T-cell (primary cell): ENCODE results near the gene IFITM1. TPM values are rescaled to one million over a fixed set of nuclear protein-coding genes. Genes with fewer than 3 reads are reported as not detected.

Experiments used
- ATAC-seq, 4 experiments: fragments of 200-7000 bp in 3 of 4; fragments of 150-1000 bp in 1 of 4; cut with Tn5 transposase; replicated peaks in 1 of 4; 1 replicate in 3 of 4; 2 replicates in 1 of 4; pipeline ENCODE4 v1.10.0; 2021; ENCODE audit warnings: moderate library complexity in 3 of 4, mild to moderate bottlenecking in 2 of 4, moderate number of reproducible peaks in 1 of 4
- CTCF ChIA-PET, 2 donors: fragments of 300-600 bp; sonication (Branson Sonifier 250); formaldehyde crosslinking; loops; one replicate each; lab custom pipeline; 2022; ENCODE audit warnings: antibody characterized with exemption in 2 of 2; lab: Charles Lee
- POLR2A ChIA-PET, 2 donors: fragments of 300-600 bp; sonication (Branson Sonifier 250); formaldehyde crosslinking; loops; one replicate each; lab custom pipeline; 2022; ENCODE audit warnings: antibody characterized with exemption in 2 of 2; lab: Charles Lee
- DNase-seq, 35 experiments: peaks; one replicate each; pipeline versions ENCODE4 v3.0.0 to v3.0.0-alpha.2; 2013 to 2023
- H3K27ac ChIP-seq: one replicate; pipeline ENCODE4 v1.5.1; 2013; ENCODE audit warnings: low read length
- H3K27me3 ChIP-seq, 2 experiments: replicated peaks in 1 of 2; 1 replicate in 1 of 2; 2 replicates in 1 of 2; pipeline versions ENCODE4 v1.6.1 to v1.7.0; 2013; ENCODE audit warnings: low read length in 1 of 2, mixed read lengths in 1 of 2; ENCODE audit not compliant: control insufficient read depth in 2 of 2, insufficient read depth in 2 of 2; ENCODE audit errors: extremely low read depth in 1 of 2
- H3K36me3 ChIP-seq, 2 donors: 1 replicate in 1 of 2; 2 replicates in 1 of 2; pipeline versions ENCODE4 v1.6.1 to v1.7.0; 2013; ENCODE audit warnings: low read length in 1 of 2; ENCODE audit not compliant: control insufficient read depth in 2 of 2, insufficient read depth in 1 of 2; ENCODE audit errors: extremely low read depth in 1 of 2
- H3K4me1 ChIP-seq, 2 experiments: 1 replicate in 1 of 2; 2 replicates in 1 of 2; pipeline versions ENCODE4 v1.6.1 to v1.7.0; 2013; ENCODE audit warnings: low read length in 2 of 2, mixed read lengths in 1 of 2; ENCODE audit not compliant: insufficient read depth in 2 of 2, control insufficient read depth in 1 of 2; ENCODE audit errors: extremely low read depth in 1 of 2
- H3K4me3 ChIP-seq, 2 donors: 1 replicate in 1 of 2; 2 replicates in 1 of 2; pipeline versions ENCODE4 v1.5.1 to v1.7.0; 2013; ENCODE audit warnings: mild to moderate bottlenecking in 2 of 2, low read length in 1 of 2, moderate library complexity in 1 of 2; ENCODE audit not compliant: control insufficient read depth in 1 of 2; ENCODE audit errors: extremely low read depth in 1 of 2
- H3K9me3 ChIP-seq: 2 replicates; pipeline ENCODE4 v1.7.0; 2013
- H3K27ac Mint-ChIP-seq, 2 donors: one replicate each; pipeline ENCODE4 v1.8.0; 2020 to 2021; ENCODE audit warnings: mild to moderate bottlenecking in 2 of 2, mixed read lengths in 2 of 2
- H3K27me3 Mint-ChIP-seq, 2 donors: one replicate each; pipeline ENCODE4 v1.8.0; 2021 to 2022; ENCODE audit warnings: mixed read lengths in 2 of 2
- H3K36me3 Mint-ChIP-seq: one replicate; pipeline ENCODE4 v1.8.0; 2021; ENCODE audit warnings: mixed read lengths
- H3K4me1 Mint-ChIP-seq, 3 donors: one replicate each; pipeline ENCODE4 v1.8.0; 2020 to 2022; ENCODE audit warnings: mixed read lengths in 3 of 3, mild to moderate bottlenecking in 1 of 3
- H3K4me3 Mint-ChIP-seq, 3 donors: one replicate each; pipeline ENCODE4 v1.8.0; 2020 to 2022; ENCODE audit warnings: mild to moderate bottlenecking in 3 of 3, mixed read lengths in 3 of 3, moderate library complexity in 3 of 3
- H3K9me3 Mint-ChIP-seq, 3 donors: one replicate each; pipeline ENCODE4 v1.8.0; 2020 to 2022; ENCODE audit warnings: mixed read lengths in 3 of 3
- WGBS: methylation state at CpG from one replicate; pipeline ENCODE4 v1.1.5; 2013; ENCODE audit warnings: missing lambda C conversion rate; ENCODE audit not compliant: insufficient coverage; 5-methylcytosine and 5-hydroxymethylcytosine counted together
- total RNA-seq, 35 experiments: library from RNA in 6 of 35; stranded (reverse) in 6 of 35; fragments of 120-200 nt in 1 of 35; gene quantifications; one replicate each; pipeline versions ENCODE4 v1.2.1 to v1.2.4 and lab custom pipeline; 2013 to 2026

Gene IFITM1
- total RNA-seq, 5 donors from 2014 or later (not counting 1 experiment from before 2014, with no cell fraction given), result 201 to 427 (median 243) TPM

DNA sequence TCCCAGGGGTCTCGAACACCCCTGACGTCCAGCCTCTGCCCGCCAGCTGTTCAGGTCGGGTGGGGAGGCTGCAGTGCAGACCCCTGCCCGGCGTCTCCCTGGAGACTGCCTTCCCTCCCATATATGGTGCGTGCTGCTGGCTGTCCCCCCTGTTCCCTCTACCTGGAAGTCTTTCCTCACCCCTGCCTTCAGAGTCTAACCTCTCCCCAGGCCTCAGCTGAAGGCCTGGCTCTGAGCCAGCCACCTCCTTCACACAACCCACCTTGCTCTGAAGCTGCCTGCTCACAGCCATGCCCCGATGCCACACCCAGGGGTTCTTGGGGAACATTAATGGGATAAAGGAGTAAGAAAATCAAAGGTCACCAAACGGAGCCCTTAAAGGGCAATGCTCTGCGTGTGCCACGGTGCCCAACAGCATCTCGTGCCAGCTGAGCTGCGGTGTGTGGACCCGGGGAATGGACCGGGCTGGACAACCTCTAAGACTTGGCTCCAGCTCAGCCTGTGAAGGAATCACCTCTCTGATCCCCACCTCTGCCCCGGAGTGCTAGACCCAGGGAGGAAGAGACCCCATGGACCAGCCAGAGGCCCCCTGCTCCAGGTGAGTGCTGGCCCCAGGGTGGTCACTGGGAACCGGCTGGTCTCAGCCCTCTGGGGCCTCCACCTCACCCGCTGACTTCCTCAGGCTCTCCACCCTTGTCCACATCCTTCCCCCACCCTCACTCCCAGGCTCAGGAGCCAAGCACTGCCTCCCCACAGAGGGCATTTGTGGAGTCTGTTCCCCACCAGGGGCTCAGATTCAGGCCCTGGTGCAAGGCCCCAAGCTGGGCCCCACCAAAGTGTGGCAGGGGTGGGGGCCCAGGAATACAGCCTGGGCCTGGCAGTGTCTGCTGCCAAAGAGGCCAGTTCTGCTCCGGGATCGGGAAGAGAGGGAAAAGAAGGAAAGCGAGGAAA is 35.6 kb upstream of the IFITM1 start, which contains the start of gene NLRP6:
Gene NLRP6, plus strand, starts transcription at position 407 of the 951 bp plus-strand sequence. Its CDS starts 163 bp downstream, at position 570.
- 95% methylated on average over 16 of the region's 21 CpGs for WGBS
- Mint-ChIP-seq H3K36me3 (no peaks in the 10 kb centered on the region), H3K9me3 (peaks cover 0 to 9% (median 0%) of the 10 kb centered on the region in 3 donors), H3K27me3 (peaks cover 0 to 16% of the 10 kb centered on the region in 2 donors), H3K4me1 (peaks cover 38 to 53% (median 49%) of the 10 kb centered on the region in 3 donors), H3K27ac (peak within 1 kb of the TSS; percentile 79 to 87), H3K4me3 (peak within 1 kb of the TSS; percentile 76 to 91 (median 76))
- peak in 1 of 35 experiments; percentile 14 for DNase-seq
- CTCF ChIA-PET, result interaction anchor here in 1 of 2 donors (1.0 kb wide), 1 partner anchor 28 kb away, joined by 5 read pairs; no protein-coding TSS in a partner anchor
- H3K4me3 ChIP-seq, result peak within 1 kb of the TSS in 1 of 2 donors; percentile 63
- peaks cover 14 to 57% of the 10 kb centered on the region in 2 experiments for H3K4me1 ChIP-seq
- H3K27ac ChIP-seq, result no peak within 1 kb of the TSS
- H3K36me3 ChIP-seq, result no peaks in the 10 kb centered on the region
- peak in 1 of 4 experiments; percentile 25 for ATAC-seq
- no peaks in the 10 kb centered on the region for H3K9me3 ChIP-seq
- H3K27me3 ChIP-seq, result peaks cover 0 to 47% of the 10 kb centered on the region in 2 experiments
- POLR2A ChIA-PET, result interaction anchor here in 1 of 2 donors (0.6 kb wide), 1 partner anchor 34 kb away, joined by 9 read pairs; no protein-coding TSS in a partner anchor

DNA sequence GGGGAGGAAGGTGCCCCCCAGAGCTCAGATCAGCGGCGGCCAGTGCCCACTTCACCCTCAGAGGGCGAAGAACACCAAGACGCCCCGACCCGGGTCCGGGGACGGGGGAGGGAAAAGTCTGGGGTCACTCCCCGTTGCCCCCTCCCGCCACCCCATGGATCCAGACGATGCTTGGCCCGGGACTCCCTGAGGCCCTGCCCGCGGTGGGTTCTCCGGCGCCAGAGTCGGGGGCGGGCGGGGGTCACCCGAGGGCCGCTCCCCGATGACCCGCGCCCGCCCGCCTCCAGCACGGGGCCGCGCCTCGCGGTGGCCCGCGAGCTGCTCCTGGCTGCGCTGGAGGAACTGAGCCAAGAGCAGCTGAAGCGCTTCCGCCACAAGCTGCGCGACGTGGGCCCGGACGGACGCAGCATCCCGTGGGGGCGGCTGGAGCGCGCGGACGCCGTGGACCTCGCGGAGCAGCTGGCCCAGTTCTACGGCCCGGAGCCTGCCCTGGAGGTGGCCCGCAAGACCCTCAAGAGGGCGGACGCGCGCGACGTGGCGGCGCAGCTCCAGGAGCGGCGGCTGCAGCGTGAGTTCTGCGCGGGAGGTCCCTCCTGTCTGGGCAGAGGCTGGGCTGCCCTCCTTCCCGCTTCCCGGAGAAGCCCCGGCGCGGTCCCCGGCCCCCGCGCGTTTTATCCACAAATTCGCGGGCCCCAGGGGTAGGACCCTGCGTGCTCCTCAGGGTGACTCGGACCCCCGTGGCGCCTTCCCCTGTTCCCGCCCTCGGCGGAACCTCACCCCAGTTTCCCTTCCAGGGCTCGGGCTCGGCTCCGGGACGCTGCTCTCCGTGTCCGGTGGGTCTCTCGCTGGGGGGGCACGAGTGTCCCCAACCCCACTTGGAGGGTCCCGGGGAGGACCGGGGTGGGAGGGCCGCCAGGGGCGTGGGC is 34.5 kb upstream of the IFITM1 start:
- peaks cover 43 to 59% (median 55%) of the 10 kb centered on the region in 3 donors for H3K4me1 Mint-ChIP-seq
- peak; percentile 23 to 42 (median 31) for ATAC-seq

DNA sequence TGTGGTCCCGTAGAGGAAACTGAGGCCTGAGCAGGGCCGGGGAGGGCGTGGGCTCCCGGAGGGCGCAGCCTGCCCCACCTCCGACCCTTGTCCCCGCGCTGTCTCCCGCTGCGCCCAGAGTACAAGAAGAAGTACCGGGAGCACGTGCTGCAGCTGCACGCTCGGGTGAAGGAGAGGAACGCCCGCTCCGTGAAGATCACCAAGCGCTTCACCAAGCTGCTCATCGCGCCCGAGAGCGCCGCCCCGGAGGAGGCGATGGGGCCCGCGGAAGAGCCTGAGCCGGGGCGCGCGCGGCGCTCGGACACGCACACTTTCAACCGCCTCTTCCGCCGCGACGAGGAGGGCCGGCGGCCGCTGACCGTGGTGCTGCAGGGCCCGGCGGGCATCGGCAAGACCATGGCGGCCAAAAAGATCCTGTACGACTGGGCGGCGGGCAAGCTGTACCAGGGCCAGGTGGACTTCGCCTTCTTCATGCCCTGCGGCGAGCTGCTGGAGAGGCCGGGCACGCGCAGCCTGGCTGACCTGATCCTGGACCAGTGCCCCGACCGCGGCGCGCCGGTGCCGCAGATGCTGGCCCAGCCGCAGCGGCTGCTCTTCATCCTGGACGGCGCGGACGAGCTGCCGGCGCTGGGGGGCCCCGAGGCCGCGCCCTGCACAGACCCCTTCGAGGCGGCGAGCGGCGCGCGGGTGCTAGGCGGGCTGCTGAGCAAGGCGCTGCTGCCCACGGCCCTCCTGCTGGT is 33.7 kb upstream of the IFITM1 start:
- Mint-ChIP-seq H3K36me3 (no peaks in the 10 kb centered on the region), H3K27me3 (peaks cover 0 to 16% of the 10 kb centered on the region in 2 donors), H3K4me3 (peak overlapping the region; percentile 71 to 91 (median 80)), H3K4me1 (peaks cover 43 to 62% (median 54%) of the 10 kb centered on the region in 3 donors), H3K9me3 (peaks cover 0 to 9% (median 0%) of the 10 kb centered on the region in 3 donors), H3K27ac (peak overlapping the region; percentile 57 to 74)
- ATAC-seq (peak; percentile 55 to 61 (median 58)), DNase-seq (peak in 25 of 35 experiments; percentile 29 to 70 (median 51))
- ChIA-PET POLR2A (no interaction called here), CTCF (interaction anchor here (1.0 to 1.7 kb wide), 2 partner anchors 29 to 30 kb away, joined by 5 to 8 read pairs; no protein-coding TSS in a partner anchor)
- WGBS, result 4% methylated on average over 85 of the region's 85 CpGs
- H3K4me1 ChIP-seq, result peaks cover 17 to 61% of the 10 kb centered on the region in 2 experiments
- H3K27me3 ChIP-seq, result peaks cover 0 to 63% of the 10 kb centered on the region in 2 experiments
- no peaks in the 10 kb centered on the region for H3K9me3 ChIP-seq
- peak overlapping the region; percentile 45 to 63 for H3K4me3 ChIP-seq
- no peaks in the 10 kb centered on the region for H3K36me3 ChIP-seq
- no peak overlapping the region for H3K27ac ChIP-seq

More for the DNA sequence above, 34.5 kb upstream of the IFITM1 start:
- Mint-ChIP-seq H3K36me3 (no peaks in the 10 kb centered on the region), H3K27me3 (peaks cover 0 to 16% of the 10 kb centered on the region in 2 donors), H3K9me3 (peaks cover 0 to 9% (median 0%) of the 10 kb centered on the region in 3 donors), H3K27ac (peak overlapping the region in 1 of 2 donors; percentile 79), H3K4me3 (peak overlapping the region; percentile 76 to 91 (median 76))
- peaks cover 0 to 57% of the 10 kb centered on the region in 2 experiments for H3K27me3 ChIP-seq
- 19% methylated on average over 83 of the region's 97 CpGs for WGBS
- no peak overlapping the region for H3K27ac ChIP-seq
- H3K36me3 ChIP-seq, result no peaks in the 10 kb centered on the region
- no peaks in the 10 kb centered on the region for H3K9me3 ChIP-seq
- peak in 2 of 35 experiments; percentile 27 to 53 for DNase-seq
- H3K4me3 ChIP-seq, result peak overlapping the region; percentile 45 to 63
- peaks cover 17 to 61% of the 10 kb centered on the region in 2 experiments for H3K4me1 ChIP-seq
- ChIA-PET POLR2A (interaction anchor here in 1 of 2 donors (0.6 kb wide), 1 partner anchor 33 kb away, joined by 9 read pairs; no protein-coding TSS in a partner anchor), CTCF (interaction anchor here (1.0 kb wide), 2 partner anchors 28 to 29 kb away, joined by 5 read pairs; no protein-coding TSS in a partner anchor)

DNA sequence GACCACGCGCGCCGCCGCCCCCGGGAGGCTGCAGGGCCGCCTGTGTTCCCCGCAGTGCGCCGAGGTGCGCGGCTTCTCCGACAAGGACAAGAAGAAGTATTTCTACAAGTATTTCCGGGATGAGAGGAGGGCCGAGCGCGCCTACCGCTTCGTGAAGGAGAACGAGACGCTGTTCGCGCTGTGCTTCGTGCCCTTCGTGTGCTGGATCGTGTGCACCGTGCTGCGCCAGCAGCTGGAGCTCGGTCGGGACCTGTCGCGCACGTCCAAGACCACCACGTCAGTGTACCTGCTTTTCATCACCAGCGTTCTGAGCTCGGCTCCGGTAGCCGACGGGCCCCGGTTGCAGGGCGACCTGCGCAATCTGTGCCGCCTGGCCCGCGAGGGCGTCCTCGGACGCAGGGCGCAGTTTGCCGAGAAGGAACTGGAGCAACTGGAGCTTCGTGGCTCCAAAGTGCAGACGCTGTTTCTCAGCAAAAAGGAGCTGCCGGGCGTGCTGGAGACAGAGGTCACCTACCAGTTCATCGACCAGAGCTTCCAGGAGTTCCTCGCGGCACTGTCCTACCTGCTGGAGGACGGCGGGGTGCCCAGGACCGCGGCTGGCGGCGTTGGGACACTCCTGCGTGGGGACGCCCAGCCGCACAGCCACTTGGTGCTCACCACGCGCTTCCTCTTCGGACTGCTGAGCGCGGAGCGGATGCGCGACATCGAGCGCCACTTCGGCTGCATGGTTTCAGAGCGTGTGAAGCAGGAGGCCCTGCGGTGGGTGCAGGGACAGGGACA is 32.9 kb upstream of the IFITM1 start:
- peak overlapping the region; percentile 84 to 91 (median 85) for H3K4me3 Mint-ChIP-seq
- peaks cover 0 to 9% (median 0%) of the 10 kb centered on the region in 3 donors for H3K9me3 Mint-ChIP-seq
- H3K36me3 Mint-ChIP-seq, result no peaks in the 10 kb centered on the region
- peaks cover 17 to 67% of the 10 kb centered on the region in 2 experiments for H3K4me1 ChIP-seq
- H3K4me1 Mint-ChIP-seq, result peaks cover 43 to 67% (median 57%) of the 10 kb centered on the region in 3 donors
- POLR2A ChIA-PET, result no interaction called here
- H3K27me3 Mint-ChIP-seq, result peaks cover 0 to 16% of the 10 kb centered on the region in 2 donors
- H3K4me3 ChIP-seq, result peak overlapping the region; percentile 51 to 63
- H3K36me3 ChIP-seq, result no peaks in the 10 kb centered on the region
- CTCF ChIA-PET, result interaction anchor here (1.7 to 2.1 kb wide), 2 partner anchors 30 kb away, joined by 7 to 8 read pairs; no protein-coding TSS in a partner anchor
- peak in 9 of 35 experiments; percentile 15 to 63 (median 51) for DNase-seq
- WGBS, result 10% methylated on average over 79 of the region's 79 CpGs
- peak overlapping the region; percentile 81 to 90 for H3K27ac Mint-ChIP-seq
- peak; percentile 36 to 53 (median 48) for ATAC-seq
- H3K27ac ChIP-seq, result no peak overlapping the region
- H3K27me3 ChIP-seq, result peaks cover 0 to 70% of the 10 kb centered on the region in 2 experiments
- H3K9me3 ChIP-seq, result no peaks in the 10 kb centered on the region
